K562 (cell line): ENCODE results near the gene ABCC5. TPM values are rescaled to one million over a fixed set of nuclear protein-coding genes. Genes with fewer than 3 reads are reported as not detected.
"Not testable (repeated sequence)": the region's sequence is repeated elsewhere in the genome, so short reads cannot be mapped to it uniquely, and the experiment has no call there.

Source experiments
- ATAC-seq: fragments of 200-7000 bp; cut with Tn5 transposase; 3 replicates; pipeline ENCODE4 v1.9.1; 2020; ENCODE audit warnings: moderate library complexity
- BruUV-seq: library from RNA; stranded (reverse); fragments of 400-500 nt; replicated peaks from 2 replicates; lab custom pipeline; 2021; lab: Mats Ljungman, UMichigan
- CTCF ChIA-PET: fragments of 300-600 bp; formaldehyde crosslinking; extraction: SDS; loops from one replicate; lab custom pipeline; 2021; ENCODE audit warnings: low intra/inter-chr PET ratio; lab: Yijun Ruan, JAX
- POLR2A ChIA-PET: fragments of 300-600, 350-650 bp; sonication (Branson Sonifier 250); formaldehyde crosslinking; extraction: SDS; loops from one replicate; lab custom pipeline; 2021; ENCODE audit warnings: antibody characterized with exemption, inconsistent platforms; lab: Yijun Ruan, JAX
- DNase-seq, 4 experiments: peaks; one replicate each; pipeline versions ENCODE4 v3.0.0 to v3.0.0-alpha.2; 2011 to 2018; ENCODE audit warnings: low spot score in 3 of 4, mixed read lengths in 3 of 4; ENCODE audit errors: extremely low read depth in 1 of 4
- FAIRE-seq: peaks from 2 replicates; lab custom pipeline; 2011; peaks lifted over from hg19 to GRCh38; lab: Jason Lieb, UNC
- H2AFZ ChIP-seq: 2 replicates; pipeline ENCODE4 v1.6.0; 2011; ENCODE audit warnings: low read depth, low read length, control low read depth, inconsistent platforms
- H3K27ac ChIP-seq: fragments of 200-600 bp; 3 replicates; pipeline ENCODE4 v1.8.0; 2011; ENCODE audit warnings: low read depth, mild to moderate bottlenecking, control low read depth, inconsistent platforms, low read length, moderate library complexity, mixed read lengths; ENCODE audit errors: extremely low read depth
- H3K27me3 ChIP-seq, 2 experiments: fragments of 300-600 bp in 1 of 2; 2 replicates in 1 of 2; 3 replicates in 1 of 2; pipeline versions ENCODE4 v1.6.0 to v1.8.0; 2011; ENCODE audit warnings: inconsistent platforms in 2 of 2, low read length in 2 of 2, mild to moderate bottlenecking in 1 of 2, mixed read lengths in 1 of 2, moderate library complexity in 1 of 2; ENCODE audit not compliant: control insufficient read depth in 2 of 2, insufficient read depth in 2 of 2
- H3K36me3 ChIP-seq: fragments of 300-600 bp; 3 replicates; pipeline ENCODE4 v1.8.0; 2011; ENCODE audit warnings: mild to moderate bottlenecking, low read length, inconsistent platforms; ENCODE audit not compliant: control insufficient read depth, insufficient read depth
- H3K4me1 ChIP-seq, 2 experiments: fragments of 200-600 bp in 1 of 2; replicated peaks in 1 of 2; 2 replicates in 1 of 2; 3 replicates in 1 of 2; pipeline versions ENCODE4 v1.5.1 to v1.8.0; 2011; ENCODE audit warnings: inconsistent platforms in 2 of 2, low read length in 2 of 2, mild to moderate bottlenecking in 1 of 2, mixed read lengths in 1 of 2, moderate library complexity in 1 of 2; ENCODE audit not compliant: control insufficient read depth in 2 of 2, insufficient read depth in 2 of 2
- H3K4me2 ChIP-seq: 2 replicates; pipeline ENCODE4 v1.6.1; 2011; ENCODE audit warnings: low read length, control low read depth, inconsistent platforms, mixed read lengths; ENCODE audit not compliant: insufficient read depth
- H3K4me3 ChIP-seq: fragments of 200-600 bp; sonication (generic), shearing (Covaris generic); 2 replicates; pipeline ENCODE4 v1.5.1; 2016; ENCODE audit warnings: control low read depth, inconsistent platforms
- H3K79me2 ChIP-seq: fragments of 200-600 bp; 3 replicates; pipeline ENCODE4 v1.8.0; 2011; ENCODE audit warnings: low read length, inconsistent platforms; ENCODE audit not compliant: control insufficient read depth, insufficient read depth
- H3K9ac ChIP-seq, 2 experiments: 2 replicates each; pipeline versions ENCODE4 v1.6.0 to v1.6.1; 2011; ENCODE audit warnings: low read depth in 2 of 2, low read length in 2 of 2, control low read depth in 1 of 2, inconsistent platforms in 1 of 2, mild to moderate bottlenecking in 1 of 2, mixed read lengths in 1 of 2; ENCODE audit not compliant: insufficient read depth in 1 of 2
- H3K9me1 ChIP-seq: one replicate; pipeline ENCODE4 v1.6.0; 2011; ENCODE audit warnings: inconsistent platforms, mild to moderate bottlenecking, low read length, moderate library complexity; ENCODE audit not compliant: control insufficient read depth, insufficient read depth
- H3K9me3 ChIP-seq: replicated peaks from 2 replicates; pipeline ENCODE4 v1.5.1; 2011; ENCODE audit warnings: low read depth, low read length, inconsistent platforms; ENCODE audit not compliant: control insufficient read depth, insufficient read depth
- H4K20me1 ChIP-seq: replicated peaks from 2 replicates; pipeline ENCODE4 v1.6.1; 2011; ENCODE audit warnings: low read length, inconsistent platforms, mixed read lengths; ENCODE audit not compliant: control insufficient read depth, insufficient read depth
- CBFA2T2 ChIP-seq: fragments of 450-650 bp; conservative IDR thresholded peaks from 2 replicates; pipeline ENCODE4 v1.6.1; 2017; ENCODE audit warnings: mild to moderate bottlenecking
- CBFA2T3 ChIP-seq: fragments of 450-650 bp; IDR thresholded peaks from 2 replicates; pipeline ENCODE4 v1.6.1; 2017
- FOXK2 ChIP-seq, 2 experiments: fragments of 450-650 bp; IDR thresholded peaks in 1 of 2; conservative IDR thresholded peaks in 1 of 2; 2 replicates each; pipeline ENCODE4 v1.6.1; 2016; ENCODE audit warnings: low read depth in 2 of 2, mild to moderate bottlenecking in 1 of 2
- KDM1A ChIP-seq, 2 experiments: fragments of 450-650 bp; IDR thresholded peaks; 2 replicates each; pipeline ENCODE4 v1.6.1; 2016; ENCODE audit warnings: mild to moderate bottlenecking in 2 of 2
- RCOR1 ChIP-seq, 2 experiments: IDR thresholded peaks; 2 replicates each; pipeline ENCODE4 v1.6.1; 2012; ENCODE audit warnings: low read depth in 2 of 2, low read length in 2 of 2, borderline replicate concordance in 1 of 2, improper control_type of control experiment in 1 of 2
- SOX6 ChIP-seq: fragments of 450-650 bp; IDR thresholded peaks from 2 replicates; pipeline ENCODE4 v1.6.1; 2014; ENCODE audit warnings: mild to moderate bottlenecking
- TCF3 ChIP-seq: sonication (generic); formaldehyde crosslinking; IDR thresholded peaks from 2 replicates; pipeline ENCODE4 v1.4.0; 2020; ENCODE audit warnings: mild to moderate bottlenecking, missing genetic modification reagents
- TEAD4 ChIP-seq, 2 experiments: sonication (generic) in 1 of 2; formaldehyde crosslinking in 1 of 2; IDR thresholded peaks; 2 replicates each; pipeline versions ENCODE4 v1.6.1 to v1.8.0; 2012 to 2022; ENCODE audit warnings: borderline replicate concordance in 1 of 2, inconsistent platforms in 1 of 2, low read length in 1 of 2, mild to moderate bottlenecking in 1 of 2, missing genetic modification reagents in 1 of 2
- ZNF766 ChIP-seq: fragments of 200-800 bp; sonication (Bioruptor generic); conservative IDR thresholded peaks from 2 replicates; pipeline ENCODE4 v1.6.1; 2016; ENCODE audit warnings: missing genetic modification characterization, missing compliant biosample characterization
- WGBS: fragments of 100-300 bp; shearing (Covaris generic); methylation state at CpG from one replicate; pipeline ENCODE4 v1.1.6; 2016; ENCODE audit warnings: low coverage, mixed read lengths; ENCODE audit not compliant: insufficient coverage; ENCODE audit errors: missing lambda C conversion rate; 5-methylcytosine and 5-hydroxymethylcytosine counted together
- in situ Hi-C: fragments of 300-500 bp; cut with MboI; formaldehyde crosslinking; loops from 4 replicates; pipeline ENCODE4 v1.15.0; 2018; ENCODE audit warnings: inconsistent platforms, mixed read lengths
- intact Hi-C: fragments of 100-400 bp; cut with micrococcal nuclease; formaldehyde crosslinking; loops from 2 replicates; pipeline ENCODE4 v1.14.2; 2022
- polyA plus RNA-seq, 8 experiments: library from polyadenylated mRNA; depleted of rRNA in 4 of 8; stranded (reverse) in 5 of 8; unstranded in 3 of 8; fragments of >200 nt; fragmentation: Nextera tagmentation in 2 of 8; fragmentation: Illumina TruSeq in 1 of 8; extraction: Ambion mirVana in 2 of 8; extraction: Trizol in 1 of 8; gene quantifications; 2 replicates each; pipeline versions ENCODE4 v1.2.1 to v1.2.3, GENCODE V29; 2011 to 2014; ENCODE audit warnings: inconsistent platforms in 1 of 8, missing spikeins in 1 of 8
- total RNA-seq, 7 experiments: library from RNA; depleted of rRNA in 6 of 7; stranded (reverse); fragments of >200 nt in 6 of 7; fragmentation: Illumina TruSeq in 2 of 7; extraction: Trizol in 2 of 7; gene quantifications; 2 replicates each; pipeline versions ENCODE4 v1.2.1 to v1.2.3, GENCODE V29; 2011 to 2021; ENCODE audit warnings: low replicate concordance in 1 of 7

The ABCC5 gene
- total and polyA plus RNA-seq, 9 of the 15 experiments (the other 6 are each of a cell fraction or from before 2014, with no cell fraction given) = 22.0 to 53.0 (median 41.9) TPM

DNA sequence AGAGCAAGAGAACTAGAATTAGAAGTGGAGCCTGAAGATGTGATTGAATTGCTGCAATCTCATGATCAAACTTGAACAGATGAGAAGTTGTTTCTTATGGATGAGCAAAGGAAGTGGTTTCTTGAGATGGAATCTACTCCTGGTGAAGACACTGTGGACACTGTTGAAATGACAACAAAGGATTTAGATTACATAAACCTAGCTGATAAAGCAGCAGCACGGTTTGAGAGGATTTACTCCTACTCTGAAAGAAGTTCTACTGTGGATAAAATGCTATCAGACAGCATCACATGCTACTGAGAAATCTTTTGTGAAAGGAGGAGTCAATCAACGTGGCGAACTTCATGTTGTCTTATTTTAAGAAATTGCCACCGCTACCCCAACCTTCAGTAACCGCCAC, 140.5 kb downstream of the ABCC5 start:
- H4K20me1 ChIP-seq = peaks cover 13% of the 10 kb centered on the region
- peaks cover 75% of the 10 kb centered on the region for H3K79me2 ChIP-seq
- intact Hi-C loops; DNase-seq; H3K4me2 ChIP-seq; H3K27me3 ChIP-seq; POLR2A ChIA-PET; in situ Hi-C loops; ATAC-seq; H3K9me3 ChIP-seq; H2AFZ ChIP-seq; H3K9ac ChIP-seq; CTCF ChIA-PET; H3K4me3 ChIP-seq; H3K27ac ChIP-seq; BruUV-seq; TF ChIP-seq TEAD4 (CRISPR knock-in tag; IDR thresholded peaks at IDR 0.05; ENCODE audit: borderline replicate concordance): not testable (repeated sequence)
- TF ChIP-seq FOXK2 (conservative IDR thresholded peaks at IDR 0.05 in 1 of 2, IDR thresholded peaks at IDR 0.05 in 1 of 2; ENCODE audit: low read depth in 2 of 2) = 0 out of 4 replicates have a peak, but pooled peaks of 1 of the 2 experiments have one; percentile 18
- TF ChIP-seq CBFA2T2 = 0 out of 2 replicates have a peak, but pooled peaks have one; percentile 9
- TF ChIP-seq TCF3 (CRISPR knock-in tag) = peak; percentile 50
- TF ChIP-seq KDM1A (IDR thresholded peaks at IDR 0.05) = peak; percentile 36 to 55; a peak in 3 of 4 replicates
- peak; percentile 41; the same call in 1 of the 2 replicates for TF ChIP-seq TEAD4 (IDR thresholded peaks at IDR 0.05; ENCODE audit: low read length)
- peak; percentile 65 for TF ChIP-seq CBFA2T3
- peak; percentile 60; the same call in 1 of the 2 replicates for TF ChIP-seq ZNF766
- peak in 1 of 2 experiments; percentile 63; a peak in 2 of 4 replicates for TF ChIP-seq RCOR1 (IDR thresholded peaks at IDR 0.05; ENCODE audit: borderline replicate concordance in 1 of 2, low read depth in 2 of 2, low read length in 2 of 2)
- TF ChIP-seq SOX6 = peak; percentile 69
- WGBS = 32% methylated on average over 5 of the region's 5 CpGs
- H3K36me3 ChIP-seq = peaks cover 44% of the 10 kb centered on the region; the same call in 2 of the 3 replicates
- H3K4me1 ChIP-seq = peaks cover 11 to 23% of the 10 kb centered on the region in 2 experiments
- peaks cover 15% of the 10 kb centered on the region for H3K9me1 ChIP-seq
- FAIRE-seq = peak; percentile 61
